ENCODE measurements around the gene KCNIP1. TPM values are rescaled to one million over a fixed set of nuclear protein-coding genes. Genes with fewer than 3 reads are reported as not detected.

The KCNIP1 gene
- polyA plus RNA-seq, 3 donors = not detected

GRCh38 chr5:170470808-170471404 lies 32.9 kb upstream of the KCNIP1 start:
- no peaks in the 10 kb centered on the region for H3K79me2 ChIP-seq (ENCODE audit: insufficient read depth, low read length)
- intact Hi-C loops (cut with micrococcal nuclease) = no loop called here
- no peak for TF ChIP-seq CTCF (IDR thresholded peaks at IDR 0.05)
- H3K4me1 ChIP-seq (ENCODE audit: control insufficient read depth in 1 of 2, insufficient read depth in 2 of 2, low read length in 2 of 2) = peaks cover 51 to 57% of the 10 kb centered on the region in 2 donors
- H3K27me3 ChIP-seq (ENCODE audit: control insufficient read depth in 2 of 2, insufficient read depth in 2 of 2, low read length in 2 of 2) = no peaks in the 10 kb centered on the region
- peaks cover 0 to 2% of the 10 kb centered on the region in 2 donors for H3K36me3 Mint-ChIP-seq
- H3K4me1 Mint-ChIP-seq = peaks cover 40% of the 10 kb centered on the region
- no peak overlapping the region for H3K9ac ChIP-seq (ENCODE audit: insufficient read depth, low read length, poor library complexity, severe bottlenecking)
- H3K4me3 ChIP-seq (replicated peaks in 1 of 3; ENCODE audit: low read depth in 2 of 3, low read length in 3 of 3) = no peak overlapping the region
- peaks cover 0 to 4% of the 10 kb centered on the region in 2 donors for H3K9me3 ChIP-seq (replicated peaks in 1 of 2; ENCODE audit: control insufficient read depth in 1 of 2, insufficient read depth in 1 of 2, low read length in 2 of 2)
- H3K27ac ChIP-seq (ENCODE audit: low read depth in 1 of 2, low read length in 2 of 2) = no peak overlapping the region
- H3K4me2 ChIP-seq (replicated peaks; ENCODE audit: extremely low read depth, low read length, poor library complexity, severe bottlenecking) = no peak overlapping the region
- WGBS (ENCODE audit: insufficient coverage) = 94% methylated on average over 2 of the region's 8 CpGs
- H3K27me3 Mint-ChIP-seq (ENCODE audit: low read depth in 3 of 3) = peaks cover 0 to 7% (median 1%) of the 10 kb centered on the region in 3 donors
- no peak overlapping the region for H2AFZ ChIP-seq (ENCODE audit: insufficient read depth, low read depth, low read length, poor library complexity, severe bottlenecking)
- H3K36me3 ChIP-seq (replicated peaks in 1 of 2; ENCODE audit: control insufficient read depth in 1 of 2, insufficient read depth in 2 of 2, low read length in 2 of 2) = no peaks in the 10 kb centered on the region
- no peak for DNase-seq
- H3K9me3 Mint-ChIP-seq = peaks cover 0 to 9% (median 2%) of the 10 kb centered on the region in 7 donors
- no peaks in the 10 kb centered on the region for H4K20me1 ChIP-seq (ENCODE audit: insufficient read depth, low read length)
- peak overlapping the region in 3 of 7 donors; percentile 16 to 53 (median 43) for H3K27ac Mint-ChIP-seq
- H3K4me3 Mint-ChIP-seq = no peak overlapping the region

- Histone ChIP-seq H3K4me3 (replicated peaks in 1 of 3; ENCODE audit: low read depth in 2 of 3, low read length in 3 of 3) (no peak overlapping the region), H3K4me1 (ENCODE audit: control insufficient read depth in 1 of 2, insufficient read depth in 2 of 2, low read length in 2 of 2) (peaks cover 54 to 59% of the 10 kb centered on the region in 2 donors), H4K20me1 (ENCODE audit: insufficient read depth, low read length) (no peaks in the 10 kb centered on the region), H3K9me3 (replicated peaks in 1 of 2; ENCODE audit: control insufficient read depth in 1 of 2, insufficient read depth in 1 of 2, low read length in 2 of 2) (peaks cover 0 to 4% of the 10 kb centered on the region in 2 donors), H3K4me2 (replicated peaks; ENCODE audit: extremely low read depth, low read length, poor library complexity, severe bottlenecking) (no peak overlapping the region), H3K36me3 (replicated peaks in 1 of 2; ENCODE audit: control insufficient read depth in 1 of 2, insufficient read depth in 2 of 2, low read length in 2 of 2) (no peaks in the 10 kb centered on the region), H3K27me3 (ENCODE audit: control insufficient read depth in 2 of 2, insufficient read depth in 2 of 2, low read length in 2 of 2) (no peaks in the 10 kb centered on the region), H2AFZ (ENCODE audit: insufficient read depth, low read depth, low read length, poor library complexity, severe bottlenecking) (no peak overlapping the region), H3K9ac (ENCODE audit: insufficient read depth, low read length, poor library complexity, severe bottlenecking) (no peak overlapping the region), H3K79me2 (ENCODE audit: insufficient read depth, low read length) (no peaks in the 10 kb centered on the region), H3K27ac (ENCODE audit: low read depth in 1 of 2, low read length in 2 of 2) (no peak overlapping the region)
- peaks cover 48% of the 10 kb centered on the region for H3K4me1 Mint-ChIP-seq
- H3K9me3 Mint-ChIP-seq = peaks cover 0 to 9% (median 2%) of the 10 kb centered on the region in 7 donors
- H3K36me3 Mint-ChIP-seq = peaks cover 0 to 2% of the 10 kb centered on the region in 2 donors
- H3K27me3 Mint-ChIP-seq (ENCODE audit: low read depth in 3 of 3) = peaks cover 0 to 7% (median 1%) of the 10 kb centered on the region in 3 donors
- TF ChIP-seq CTCF (IDR thresholded peaks at IDR 0.05) = no peak
- peak; percentile 16 to 54 (median 44) for DNase-seq
- intact Hi-C loops (cut with micrococcal nuclease) = no loop called here
- 53% methylated on average over 6 of the region's 8 CpGs for WGBS (ENCODE audit: insufficient coverage)
- peak overlapping the region in 5 of 7 donors; percentile 8 to 81 (median 53) for H3K27ac Mint-ChIP-seq
- peak overlapping the region in 1 of 2 donors; percentile 15 for H3K4me3 Mint-ChIP-seq
These were observed 32.2 kb upstream of the KCNIP1 start for GRCh38 chr5:170471551-170472178.
